Lower leg skin (tissue), 3 donors: ENCODE data around the gene LRFN2.

Source experiments
- POLR2A ChIP-seq, 2 donors: fragments of 450-650 bp; IDR thresholded peaks; one replicate each; pipeline ENCODE4 v1.6.1; 2016 to 2017; ENCODE audit warnings: antibody characterized with exemption in 2 of 2, mild to moderate bottlenecking in 1 of 2, moderate library complexity in 1 of 2
- TF ChIP-seq, protein P1 (sequence below), 3 donors: fragments of 450-650 bp; IDR thresholded peaks; one replicate each; pipeline ENCODE4 v1.5.1; 2016; ENCODE audit warnings: antibody characterized with exemption in 3 of 3, mild to moderate bottlenecking in 3 of 3, moderate library complexity in 2 of 3

DNA sequence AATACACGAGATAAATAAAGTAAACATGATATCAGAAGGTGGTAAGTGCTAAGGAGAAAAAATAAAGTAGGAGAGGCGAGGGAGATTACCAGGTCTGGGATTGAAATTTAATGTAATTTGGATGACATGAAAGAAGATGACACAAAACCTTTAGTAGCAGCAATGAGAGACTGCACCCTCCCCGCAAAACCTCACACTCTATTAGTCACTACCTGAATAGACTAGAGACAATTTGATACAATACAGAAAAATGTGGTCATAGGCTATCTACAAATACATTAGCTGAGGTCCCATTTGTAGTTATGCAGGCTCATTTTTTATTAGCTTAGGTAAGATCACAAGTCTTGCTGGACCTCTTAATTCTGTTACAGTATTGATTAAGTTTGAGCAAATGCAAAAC lies 125.5 kb downstream of the LRFN2 start:
- TF ChIP-seq, protein P1, sequence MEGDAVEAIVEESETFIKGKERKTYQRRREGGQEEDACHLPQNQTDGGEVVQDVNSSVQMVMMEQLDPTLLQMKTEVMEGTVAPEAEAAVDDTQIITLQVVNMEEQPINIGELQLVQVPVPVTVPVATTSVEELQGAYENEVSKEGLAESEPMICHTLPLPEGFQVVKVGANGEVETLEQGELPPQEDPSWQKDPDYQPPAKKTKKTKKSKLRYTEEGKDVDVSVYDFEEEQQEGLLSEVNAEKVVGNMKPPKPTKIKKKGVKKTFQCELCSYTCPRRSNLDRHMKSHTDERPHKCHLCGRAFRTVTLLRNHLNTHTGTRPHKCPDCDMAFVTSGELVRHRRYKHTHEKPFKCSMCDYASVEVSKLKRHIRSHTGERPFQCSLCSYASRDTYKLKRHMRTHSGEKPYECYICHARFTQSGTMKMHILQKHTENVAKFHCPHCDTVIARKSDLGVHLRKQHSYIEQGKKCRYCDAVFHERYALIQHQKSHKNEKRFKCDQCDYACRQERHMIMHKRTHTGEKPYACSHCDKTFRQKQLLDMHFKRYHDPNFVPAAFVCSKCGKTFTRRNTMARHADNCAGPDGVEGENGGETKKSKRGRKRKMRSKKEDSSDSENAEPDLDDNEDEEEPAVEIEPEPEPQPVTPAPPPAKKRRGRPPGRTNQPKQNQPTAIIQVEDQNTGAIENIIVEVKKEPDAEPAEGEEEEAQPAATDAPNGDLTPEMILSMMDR (IDR thresholded peaks at IDR 0.05): no peak
- TF ChIP-seq POLR2A (IDR thresholded peaks at IDR 0.05): no peak
